ENCODE results near the gene TMEM168.

Gene TMEM168

GRCh38 chr7:112781110-112781509, 9.1 kb downstream of the TMEM168 start:
- ChIA-PET POLR2A (no interaction called here), CTCF (interaction anchor here (1.1 kb wide), 1 partner anchor 18 kb away, joined by 3 read pairs; no protein-coding TSS in a partner anchor)
- Histone ChIP-seq H3K4me3 (ENCODE audit: low read depth, low read length) (no peak overlapping the region), H3K27ac (ENCODE audit: extremely low read depth, low read depth, low read length) (no peak overlapping the region), H3K36me3 (ENCODE audit: control insufficient read depth in 2 of 2, insufficient read depth in 1 of 2, low read length in 2 of 2) (peaks cover 0 to 2% of the 10 kb centered on the region in 2 experiments; a peak in 1 of 3 replicates), H3K4me1 (ENCODE audit: control insufficient read depth, insufficient read depth, low read length) (no peaks in the 10 kb centered on the region), H3K9me3 (ENCODE audit: control insufficient read depth, insufficient read depth, low read depth, low read length) (no peaks in the 10 kb centered on the region)
- TF ChIP-seq ZNF366 (tag by site-specific recombination; conservative IDR thresholded peaks at IDR 0.05) (no peak), GLI4 (tag by site-specific recombination; IDR thresholded peaks at IDR 0.05) (no peak), ZNF768 (tag by site-specific recombination; IDR thresholded peaks at IDR 0.05) (no peak), KLF7 (tag by site-specific recombination; IDR thresholded peaks at IDR 0.05; ENCODE audit: borderline replicate concordance) (no peak), ZBTB26 (tag by site-specific recombination; optimal IDR thresholded peaks at IDR 0.05) (no peak), ZNF184 (tag by site-specific recombination; IDR thresholded peaks at IDR 0.05) (no peak), ZNF623 (tag by site-specific recombination; IDR thresholded peaks at IDR 0.05) (no peak), ZBTB17 (tag by site-specific recombination; IDR thresholded peaks at IDR 0.05) (no peak), ZNF280C (tag by site-specific recombination; IDR thresholded peaks at IDR 0.05) (no peak), ZNF133 (tag by site-specific recombination; IDR thresholded peaks at IDR 0.05) (no peak), ZNF629 (tag by site-specific recombination; IDR thresholded peaks at IDR 0.05) (no peak), ELK4 (IDR thresholded peaks at IDR 0.05; ENCODE audit: borderline replicate concordance, low read depth, low read length) (no peak), ZBTB21 (tag by site-specific recombination; IDR thresholded peaks at IDR 0.05) (no peak), OVOL3 (tag by site-specific recombination; IDR thresholded peaks at IDR 0.05) (no peak), ZNF658 (tag by site-specific recombination; IDR thresholded peaks at IDR 0.05) (no peak)

- no peaks in the 10 kb centered on the region for H3K4me1 ChIP-seq (ENCODE audit: control insufficient read depth, insufficient read depth, low read length)
- TF ChIP-seq ZFP3 (tag by site-specific recombination; IDR thresholded peaks at IDR 0.05; ENCODE audit: low read depth) (no peak), ZNF37A (tag by site-specific recombination; IDR thresholded peaks at IDR 0.05) (no peak), OVOL3 (tag by site-specific recombination; IDR thresholded peaks at IDR 0.05) (no peak), ZNF221 (tag by site-specific recombination; IDR thresholded peaks at IDR 0.05; ENCODE audit: borderline replicate concordance) (no peak), PRDM6 (tag by site-specific recombination; IDR thresholded peaks at IDR 0.05) (no peak), ZNF529 (tag by site-specific recombination; IDR thresholded peaks at IDR 0.05; ENCODE audit: insufficient replicate concordance) (no peak), ZNF777 (tag by site-specific recombination; IDR thresholded peaks at IDR 0.05; ENCODE audit: borderline replicate concordance) (no peak), GLI2 (tag by site-specific recombination; IDR thresholded peaks at IDR 0.05; ENCODE audit: borderline replicate concordance, low read depth) (no peak), ZNF513 (tag by site-specific recombination; IDR thresholded peaks at IDR 0.05) (no peak), ZNF660 (tag by site-specific recombination; IDR thresholded peaks at IDR 0.05) (no peak), PRDM1 (tag by site-specific recombination; IDR thresholded peaks at IDR 0.05) (no peak), ZNF658 (tag by site-specific recombination; IDR thresholded peaks at IDR 0.05) (no peak), SCRT1 (tag by site-specific recombination; IDR thresholded peaks at IDR 0.05; ENCODE audit: borderline replicate concordance) (no peak), ZFP69B (tag by site-specific recombination; IDR thresholded peaks at IDR 0.05) (no peak), ZBTB20 (tag by site-specific recombination; IDR thresholded peaks at IDR 0.05) (no peak), SALL2 (tag by site-specific recombination; IDR thresholded peaks at IDR 0.05; ENCODE audit: borderline replicate concordance) (no peak)
Observed at GRCh38 chr7:112779667-112780066, 10.5 kb downstream of the TMEM168 start.

More at GRCh38 chr7:112779667-112780066, 10.5 kb downstream of the TMEM168 start:
- ChIA-PET POLR2A (interaction anchor here (0.9 kb wide), 1 partner anchor 10 kb away, joined by 3 read pairs; the partner anchor contains the start of gene TMEM168), CTCF (interaction anchor here (0.6 kb wide), 1 partner anchor 1411 kb away, joined by 3 read pairs; no protein-coding TSS in a partner anchor)
- Histone ChIP-seq H3K9me3 (ENCODE audit: control insufficient read depth, insufficient read depth, low read depth, low read length) (no peaks in the 10 kb centered on the region), H3K36me3 (ENCODE audit: control insufficient read depth in 2 of 2, insufficient read depth in 1 of 2, low read length in 2 of 2) (peaks cover 0 to 2% of the 10 kb centered on the region in 2 experiments; a peak in 1 of 3 replicates), H3K4me3 (ENCODE audit: low read depth, low read length) (no peak overlapping the region), H3K27ac (ENCODE audit: extremely low read depth, low read depth, low read length) (no peak overlapping the region)
